Suprapubic skin (tissue), 4 donors: ENCODE results near the gene ZNF638.

Source experiments
- CTCF ChIP-seq, 2 donors: fragments of 200-600 bp in 1 of 2; fragments of 450-650 bp in 1 of 2; sonication (generic) in 1 of 2; IDR thresholded peaks; one replicate each; pipeline ENCODE4 v1.5.1; 2016 to 2019; ENCODE audit warnings: antibody characterized with exemption in 2 of 2, mild to moderate bottlenecking in 1 of 2, moderate library complexity in 1 of 2
- EP300 ChIP-seq: sonication (generic); formaldehyde crosslinking; IDR thresholded peaks from one replicate; pipeline ENCODE4 v1.6.1; 2017; ENCODE audit warnings: antibody characterized with exemption
- POLR2A ChIP-seq, 2 donors: fragments of 450-650 bp; IDR thresholded peaks; one replicate each; pipeline ENCODE4 v1.6.1; 2017; ENCODE audit warnings: antibody characterized with exemption in 2 of 2, mild to moderate bottlenecking in 2 of 2, moderate library complexity in 2 of 2
- POLR2AphosphoS5 ChIP-seq, 3 donors: sonication (generic); formaldehyde crosslinking; IDR thresholded peaks; one replicate each; pipeline ENCODE4 v1.6.1; 2017; ENCODE audit warnings: antibody characterized with exemption in 3 of 3

DNA sequence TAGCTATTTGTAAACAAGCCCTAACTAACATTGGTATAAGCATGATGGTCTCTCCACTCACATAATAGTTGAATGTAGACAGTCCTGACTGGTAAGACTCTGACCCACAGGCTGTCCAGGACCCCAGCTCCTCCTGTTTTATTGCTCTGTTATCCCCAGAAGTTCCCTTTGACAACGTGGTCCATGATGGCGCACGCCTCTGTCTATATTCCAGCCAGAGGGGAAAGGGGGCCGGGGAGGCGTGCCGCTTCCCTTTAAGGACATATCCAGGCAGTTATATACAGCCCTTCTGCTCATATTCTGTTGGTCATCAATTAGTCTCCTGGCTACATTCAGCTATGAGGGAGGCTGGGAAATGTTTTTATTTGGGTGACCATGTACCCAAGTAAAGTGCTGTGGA, 128.5 kb downstream of the ZNF638 start:
- no peak for TF ChIP-seq CTCF (IDR thresholded peaks at IDR 0.05)
- no peak for TF ChIP-seq POLR2AphosphoS5 (IDR thresholded peaks at IDR 0.05)
- TF ChIP-seq POLR2A (IDR thresholded peaks at IDR 0.05): no peak
- no peak for TF ChIP-seq EP300
